Effector memory CD4-positive, alpha-beta T cell (primary cell): Measurements from ENCODE around the gene PDK2.

Source experiments
- DNase-seq, 3 donors: peaks; one replicate each; pipeline ENCODE4 v3.0.0-alpha.2; 2020
- H3K27ac ChIP-seq: 2 replicates; pipeline ENCODE4 v1.7.0; 2013; ENCODE audit warnings: mild to moderate bottlenecking, low read length, moderate library complexity; ENCODE audit not compliant: insufficient read depth, poor library complexity, severe bottlenecking
- H3K27me3 ChIP-seq: replicated peaks from 2 replicates; pipeline ENCODE4 v1.7.0; 2013; ENCODE audit warnings: mild to moderate bottlenecking, low read length; ENCODE audit not compliant: insufficient read depth, control insufficient read depth, poor library complexity, severe bottlenecking
- H3K36me3 ChIP-seq: 2 replicates; pipeline ENCODE4 v1.7.0; 2013; ENCODE audit warnings: mild to moderate bottlenecking, low read length, moderate library complexity; ENCODE audit not compliant: control insufficient read depth, insufficient read depth
- H3K4me1 ChIP-seq: 2 replicates; pipeline ENCODE4 v1.7.0; 2013; ENCODE audit warnings: low read length, mild to moderate bottlenecking; ENCODE audit not compliant: control insufficient read depth, insufficient read depth, poor library complexity, severe bottlenecking
- H3K4me3 ChIP-seq: 2 replicates; pipeline ENCODE4 v1.7.0; 2013; ENCODE audit warnings: low read length, low read depth, mild to moderate bottlenecking; ENCODE audit not compliant: insufficient read depth, poor library complexity, severe bottlenecking
- H3K9me3 ChIP-seq: 2 replicates; pipeline ENCODE4 v1.7.0; 2013; ENCODE audit warnings: mild to moderate bottlenecking, low read length, moderate library complexity; ENCODE audit not compliant: control insufficient read depth

Gene PDK2

GRCh38 chr17:50157891-50158290 lies 62.7 kb downstream of the PDK2 start:
- Histone ChIP-seq H3K27ac (no peak overlapping the region), H3K4me1 (peaks cover 27% of the 10 kb centered on the region), H3K9me3 (no peaks in the 10 kb centered on the region), H3K27me3 (no peaks in the 10 kb centered on the region), H3K36me3 (no peaks in the 10 kb centered on the region), H3K4me3 (no peak overlapping the region)
- DNase-seq: no peak

- no peaks in the 10 kb centered on the region for H3K9me3 ChIP-seq
- DNase-seq: peak; percentile 90 to 92 (median 92)
- peaks cover 23% of the 10 kb centered on the region for H3K4me1 ChIP-seq
- peak overlapping the region; percentile 51 for H3K27ac ChIP-seq
- H3K36me3 ChIP-seq: no peaks in the 10 kb centered on the region
- no peaks in the 10 kb centered on the region for H3K27me3 ChIP-seq
- H3K4me3 ChIP-seq: peak overlapping the region; percentile 51
These were observed 66.1 kb downstream of the PDK2 start for GRCh38 chr17:50161023-50161910.
